Hepatocyte (in vitro differentiated cells): ENCODE results near the gene LRMDA.

Source experiments
- EZH2 ChIP-seq: fragments of 200-600 bp; sonication (generic); IDR thresholded peaks from 2 replicates; pipeline ENCODE4 v1.6.1; 2016; ENCODE audit warnings: antibody characterized with exemption, mild to moderate bottlenecking, borderline replicate concordance
- TF ChIP-seq, protein P1 (sequence below): fragments of 200-600 bp; sonication (generic); IDR thresholded peaks from 2 replicates; pipeline ENCODE4 v1.5.1; 2016; ENCODE audit warnings: antibody characterized with exemption, mild to moderate bottlenecking; ENCODE audit not compliant: poor library complexity

- TF ChIP-seq, protein P1, sequence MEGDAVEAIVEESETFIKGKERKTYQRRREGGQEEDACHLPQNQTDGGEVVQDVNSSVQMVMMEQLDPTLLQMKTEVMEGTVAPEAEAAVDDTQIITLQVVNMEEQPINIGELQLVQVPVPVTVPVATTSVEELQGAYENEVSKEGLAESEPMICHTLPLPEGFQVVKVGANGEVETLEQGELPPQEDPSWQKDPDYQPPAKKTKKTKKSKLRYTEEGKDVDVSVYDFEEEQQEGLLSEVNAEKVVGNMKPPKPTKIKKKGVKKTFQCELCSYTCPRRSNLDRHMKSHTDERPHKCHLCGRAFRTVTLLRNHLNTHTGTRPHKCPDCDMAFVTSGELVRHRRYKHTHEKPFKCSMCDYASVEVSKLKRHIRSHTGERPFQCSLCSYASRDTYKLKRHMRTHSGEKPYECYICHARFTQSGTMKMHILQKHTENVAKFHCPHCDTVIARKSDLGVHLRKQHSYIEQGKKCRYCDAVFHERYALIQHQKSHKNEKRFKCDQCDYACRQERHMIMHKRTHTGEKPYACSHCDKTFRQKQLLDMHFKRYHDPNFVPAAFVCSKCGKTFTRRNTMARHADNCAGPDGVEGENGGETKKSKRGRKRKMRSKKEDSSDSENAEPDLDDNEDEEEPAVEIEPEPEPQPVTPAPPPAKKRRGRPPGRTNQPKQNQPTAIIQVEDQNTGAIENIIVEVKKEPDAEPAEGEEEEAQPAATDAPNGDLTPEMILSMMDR = no peak
- no peak for TF ChIP-seq EZH2
Measured at GRCh38 chr10:76336213-76336963, 905.0 kb downstream of the LRMDA start.
